ENCODE results near the gene SYNGR3. TPM values are rescaled to one million over a fixed set of nuclear protein-coding genes. Genes with fewer than 3 reads are reported as not detected.
A peak's percentile ranks its signal among the peaks of the same experiment; 100 is the strongest.

Gene SYNGR3
- total RNA-seq, 2 donors from 2014 or later: 2.0 to 9.0 TPM

GRCh38 chr16:1981398-1981836 is 8.4 kb upstream of the SYNGR3 start, which contains the start of gene NOXO1:
Gene NOXO1 (minus strand): TSS chr16:1981469. CDS start chr16:1981179, 290 bp downstream.
- H3K27ac Mint-ChIP-seq: no peak within 1 kb of the TSS
- no peak for DNase-seq (ENCODE audit: low spot score in 2 of 2)
- no peak for ATAC-seq
- no peaks in the 10 kb centered on the region for H3K9me3 Mint-ChIP-seq
- peaks cover 0 to 3% of the 10 kb centered on the region in 2 donors for H3K36me3 Mint-ChIP-seq

- Mint-ChIP-seq H3K9me3 (no peaks in the 10 kb centered on the region), H3K36me3 (peaks cover 0 to 6% of the 10 kb centered on the region in 2 donors), H3K27ac (no peak overlapping the region)
- DNase-seq (ENCODE audit: low spot score in 2 of 2) (no peak), ATAC-seq (no peak)
Observed at GRCh38 chr16:1982013-1982433, 7.7 kb upstream of the SYNGR3 start.

GRCh38 chr16:1982991-1983543 is 6.7 kb upstream of the SYNGR3 start:
- ATAC-seq (no peak), DNase-seq (ENCODE audit: low spot score in 2 of 2) (no peak)
- no peak overlapping the region for H3K27ac Mint-ChIP-seq
- no peaks in the 10 kb centered on the region for H3K9me3 Mint-ChIP-seq
- H3K36me3 Mint-ChIP-seq: peaks cover 0 to 6% of the 10 kb centered on the region in 2 donors

- Mint-ChIP-seq H3K36me3 (peaks cover 3 to 6% of the 10 kb centered on the region in 2 donors), H3K9me3 (no peaks in the 10 kb centered on the region), H3K27ac (peak within 1 kb of the TSS; percentile 44 to 81)
- ATAC-seq: peak; percentile 86 to 93
- DNase-seq (ENCODE audit: low spot score in 2 of 2): peak; percentile 74 to 89
Observed at GRCh38 chr16:1983544-1984346, 6.0 kb upstream of the SYNGR3 start, which contains the start of gene GFER. Gene GFER (plus strand): TSS chr16:1984193. CDS start chr16:1984219, 26 bp downstream.

- no peak for DNase-seq (ENCODE audit: low spot score in 2 of 2)
- H3K9me3 Mint-ChIP-seq: no peaks in the 10 kb centered on the region
- peak; percentile 28 to 45 for ATAC-seq
- H3K36me3 Mint-ChIP-seq: peaks cover 6% of the 10 kb centered on the region in 2 donors
- H3K27ac Mint-ChIP-seq: peak overlapping the region; percentile 44 to 81
Observed at GRCh38 chr16:1984347-1985225, 5.2 kb upstream of the SYNGR3 start.

GRCh38 chr16:1985466-1986150 is 4.2 kb upstream of the SYNGR3 start:
- DNase-seq (ENCODE audit: low spot score in 2 of 2) (no peak), ATAC-seq (no peak)
- Mint-ChIP-seq H3K36me3 (peaks cover 6% of the 10 kb centered on the region in 2 donors), H3K27ac (peak overlapping the region in 1 of 2 donors; percentile 44), H3K9me3 (no peaks in the 10 kb centered on the region)

- ATAC-seq (no peak), DNase-seq (ENCODE audit: low spot score in 2 of 2) (no peak)
- H3K9me3 Mint-ChIP-seq: no peaks in the 10 kb centered on the region
- peaks cover 6% of the 10 kb centered on the region in 2 donors for H3K36me3 Mint-ChIP-seq
- H3K27ac Mint-ChIP-seq: no peak overlapping the region
Observed at GRCh38 chr16:1987198-1987597, 2.6 kb upstream of the SYNGR3 start.

GRCh38 chr16:1990101-1990350 is 256 bp downstream of the SYNGR3 start:
- no peak overlapping the region for H3K27ac Mint-ChIP-seq
- ATAC-seq: no peak

GRCh38 chr16:1990351-1991134 is 773 bp downstream of the SYNGR3 start:
- Mint-ChIP-seq H3K9me3 (no peaks in the 10 kb centered on the region), H3K36me3 (peaks cover 6% of the 10 kb centered on the region in 2 donors), H3K27ac (peak overlapping the region in 1 of 2 donors; percentile 39)
- no peak for DNase-seq (ENCODE audit: low spot score in 2 of 2)
- ATAC-seq: peak in 1 of 2 donors; percentile 2

More at GRCh38 chr16:1990101-1990350, 256 bp downstream of the SYNGR3 start:
- no peak for DNase-seq (ENCODE audit: low spot score in 2 of 2)
- Mint-ChIP-seq H3K36me3 (peaks cover 6% of the 10 kb centered on the region in 2 donors), H3K9me3 (no peaks in the 10 kb centered on the region)

GRCh38 chr16:1991135-1991551 is 1.4 kb downstream of the SYNGR3 start:
- Mint-ChIP-seq H3K9me3 (no peaks in the 10 kb centered on the region), H3K27ac (peak overlapping the region in 1 of 2 donors; percentile 39), H3K36me3 (peaks cover 6% of the 10 kb centered on the region in 2 donors)
- DNase-seq (ENCODE audit: low spot score in 2 of 2): no peak
- ATAC-seq: peak; percentile 28 to 68

GRCh38 chr16:1991588-1991947 is 1.8 kb downstream of the SYNGR3 start:
- H3K27ac Mint-ChIP-seq: peak overlapping the region in 1 of 2 donors; percentile 39
- DNase-seq (ENCODE audit: low spot score in 2 of 2): no peak
- ATAC-seq: no peak

GRCh38 chr16:1991948-1992703 is 2.4 kb downstream of the SYNGR3 start:
- DNase-seq (ENCODE audit: low spot score in 2 of 2) (peak; percentile 87 to 98), ATAC-seq (peak; percentile 58 to 77)
- peaks cover 0 to 6% of the 10 kb centered on the region in 2 donors for H3K36me3 Mint-ChIP-seq
- no peaks in the 10 kb centered on the region for H3K9me3 Mint-ChIP-seq
- peak overlapping the region in 1 of 2 donors; percentile 39 for H3K27ac Mint-ChIP-seq

More at GRCh38 chr16:1991588-1991947, 1.8 kb downstream of the SYNGR3 start:
- Mint-ChIP-seq H3K36me3 (peaks cover 2 to 6% of the 10 kb centered on the region in 2 donors), H3K9me3 (no peaks in the 10 kb centered on the region)

GRCh38 chr16:1992704-1993317 is 3.0 kb downstream of the SYNGR3 start:
- Mint-ChIP-seq H3K36me3 (peaks cover 0 to 6% of the 10 kb centered on the region in 2 donors), H3K27ac (no peak overlapping the region), H3K9me3 (no peaks in the 10 kb centered on the region)
- ATAC-seq: no peak
- DNase-seq (ENCODE audit: low spot score in 2 of 2): no peak

GRCh38 chr16:1993731-1994131 is 4.0 kb downstream of the SYNGR3 start:
- Mint-ChIP-seq H3K9me3 (no peaks in the 10 kb centered on the region), H3K36me3 (peaks cover 3 to 6% of the 10 kb centered on the region in 2 donors), H3K27ac (peak overlapping the region in 1 of 2 donors; percentile 49)
- DNase-seq (ENCODE audit: low spot score in 2 of 2) (no peak), ATAC-seq (peak in 1 of 2 donors; percentile 17)
